Stomach (tissue), 9 donors: ENCODE results near the gene CCDC192. TPM values are rescaled to one million over a fixed set of nuclear protein-coding genes. Genes with fewer than 3 reads are reported as not detected.

Source experiments
- DNase-seq, 2 donors: peaks; one replicate each; pipeline versions ENCODE4 v3.0.0 to v3.0.0-alpha.2; 2013 to 2019
- H3K27ac ChIP-seq, 5 donors: fragments of 200-600 bp in 4 of 5; sonication (generic) in 4 of 5; one replicate each; pipeline ENCODE4 v1.5.1; 2013 to 2019; ENCODE audit warnings: mild to moderate bottlenecking in 1 of 5, moderate library complexity in 1 of 5
- H3K27me3 ChIP-seq, 3 donors: fragments of 200-600 bp; sonication (generic); one replicate each; pipeline ENCODE4 v1.5.1; 2017 to 2019; ENCODE audit warnings: mixed run types in 1 of 3
- H3K36me3 ChIP-seq, 4 donors: fragments of 200-600 bp; sonication (generic); 1 replicate in 3 of 4; 2 replicates in 1 of 4; pipeline ENCODE4 v1.5.1; 2016 to 2019
- H3K4me1 ChIP-seq, 4 donors: fragments of 200-600 bp; sonication (generic); one replicate each; pipeline ENCODE4 v1.5.1; 2016 to 2019
- H3K4me3 ChIP-seq, 4 donors: fragments of 200-600 bp; sonication (generic) in 3 of 4; one replicate each; pipeline ENCODE4 v1.5.1; 2016 to 2019; ENCODE audit warnings: mild to moderate bottlenecking in 1 of 4
- H3K9me3 ChIP-seq, 4 donors: fragments of 200-600 bp; sonication (generic); one replicate each; pipeline ENCODE4 v1.5.1; 2016 to 2019
- EP300 ChIP-seq: sonication (generic); formaldehyde crosslinking; IDR thresholded peaks from one replicate; pipeline ENCODE4 v1.6.1; 2017; ENCODE audit warnings: antibody characterized with exemption
- POLR2A ChIP-seq, 4 donors: fragments of 450-650 bp; IDR thresholded peaks; one replicate each; pipeline ENCODE4 v1.6.1; 2016; ENCODE audit warnings: antibody characterized with exemption in 4 of 4, control low read depth in 2 of 4, mild to moderate bottlenecking in 1 of 4, moderate library complexity in 1 of 4
- POLR2AphosphoS5 ChIP-seq, 3 donors: sonication (generic); formaldehyde crosslinking; IDR thresholded peaks; one replicate each; pipeline ENCODE4 v1.6.1; 2016; ENCODE audit warnings: antibody characterized with exemption in 3 of 3
- WGBS, 5 donors: extraction: QIAGEN DNeasy Blood & Tissue Kit in 3 of 5; methylation state at CpG; one replicate each; pipeline versions ENCODE4 v1.1.5 to v1.1.7; 2013 to 2018; 5-methylcytosine and 5-hydroxymethylcytosine counted together
- intact Hi-C: fragments of 100-400 bp; cut with DNase I; formaldehyde crosslinking; loops from one replicate; pipeline ENCODE4 v1.15.1; 2023; ENCODE audit warnings: low total_unique reads
- polyA plus RNA-seq, 3 donors: library from polyadenylated mRNA; stranded (reverse); fragments of 200-250 nt; gene quantifications; one replicate each; pipeline ENCODE4 v1.2.3, GENCODE V29; 2013
- total RNA-seq, 5 donors: library from RNA; depleted of rRNA; stranded (reverse); fragments of >200 nt; gene quantifications; one replicate each; pipeline versions ENCODE4 v1.1.0 to v1.2.3, GENCODE V29; 2014 to 2016
- TF ChIP-seq, protein P1 (sequence below), 7 experiments: fragments of 450-650 bp in 4 of 7; fragments of 200-600 bp in 3 of 7; sonication (generic) in 3 of 7; IDR thresholded peaks; one replicate each; pipeline ENCODE4 v1.5.1; 2016 to 2019; ENCODE audit warnings: antibody characterized with exemption in 7 of 7, control low read depth in 2 of 7, mild to moderate bottlenecking in 1 of 7
- donor health status: healthy with polysubstance abuse.
- donor health status: Bipolar disorder and iron deficiency.
- donor health status: healthy.

Gene CCDC192
- total and polyA plus RNA-seq, 8 donors, result 0.10 to 2.2 TPM; not detected in 6

GRCh38 chr5:127824126-127824525 lies 120.9 kb downstream of the CCDC192 start:
- TF ChIP-seq POLR2A (IDR thresholded peaks at IDR 0.05), result no peak
- no peak for TF ChIP-seq EP300
- TF ChIP-seq, protein P1, sequence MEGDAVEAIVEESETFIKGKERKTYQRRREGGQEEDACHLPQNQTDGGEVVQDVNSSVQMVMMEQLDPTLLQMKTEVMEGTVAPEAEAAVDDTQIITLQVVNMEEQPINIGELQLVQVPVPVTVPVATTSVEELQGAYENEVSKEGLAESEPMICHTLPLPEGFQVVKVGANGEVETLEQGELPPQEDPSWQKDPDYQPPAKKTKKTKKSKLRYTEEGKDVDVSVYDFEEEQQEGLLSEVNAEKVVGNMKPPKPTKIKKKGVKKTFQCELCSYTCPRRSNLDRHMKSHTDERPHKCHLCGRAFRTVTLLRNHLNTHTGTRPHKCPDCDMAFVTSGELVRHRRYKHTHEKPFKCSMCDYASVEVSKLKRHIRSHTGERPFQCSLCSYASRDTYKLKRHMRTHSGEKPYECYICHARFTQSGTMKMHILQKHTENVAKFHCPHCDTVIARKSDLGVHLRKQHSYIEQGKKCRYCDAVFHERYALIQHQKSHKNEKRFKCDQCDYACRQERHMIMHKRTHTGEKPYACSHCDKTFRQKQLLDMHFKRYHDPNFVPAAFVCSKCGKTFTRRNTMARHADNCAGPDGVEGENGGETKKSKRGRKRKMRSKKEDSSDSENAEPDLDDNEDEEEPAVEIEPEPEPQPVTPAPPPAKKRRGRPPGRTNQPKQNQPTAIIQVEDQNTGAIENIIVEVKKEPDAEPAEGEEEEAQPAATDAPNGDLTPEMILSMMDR (IDR thresholded peaks at IDR 0.05), result no peak
- no peak for TF ChIP-seq POLR2AphosphoS5 (IDR thresholded peaks at IDR 0.05)
- Histone ChIP-seq H3K27ac (no peak overlapping the region), H3K9me3 (no peaks in the 10 kb centered on the region), H3K36me3 (no peaks in the 10 kb centered on the region), H3K4me1 (peaks cover 0 to 19% (median 3%) of the 10 kb centered on the region in 4 donors), H3K4me3 (no peak overlapping the region), H3K27me3 (no peaks in the 10 kb centered on the region)
- intact Hi-C loops, result no loop called here
- 66 to 85% (median 83%) methylated on average over 2 of the region's 2 CpGs for WGBS, 5 donors
- no peak for DNase-seq

DNA sequence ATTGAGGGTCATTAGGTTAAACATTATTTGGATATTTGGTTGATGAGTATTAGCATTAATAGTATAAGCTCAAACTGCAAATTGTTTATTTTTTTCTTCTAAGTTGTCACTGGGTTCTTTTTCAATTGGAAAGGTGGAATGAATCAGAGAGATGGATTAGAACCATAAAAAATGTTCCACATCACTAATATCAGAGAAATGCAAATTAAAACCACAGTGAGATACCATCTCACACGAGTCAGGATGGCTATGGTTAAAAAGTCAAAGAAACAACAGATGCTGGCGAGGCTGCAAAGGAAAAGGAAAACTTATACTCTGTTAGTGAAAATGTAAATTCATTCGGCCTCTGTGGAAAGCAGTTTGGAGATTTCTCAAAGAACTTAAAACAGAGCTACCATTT lies 122.8 kb downstream of the CCDC192 start:
- WGBS, 5 donors, result 72 to 82% (median 79%) methylated on average over 3 of the region's 3 CpGs
- intact Hi-C loops, result no loop called here

GRCh38 chr5:127827451-127827850 lies 124.3 kb downstream of the CCDC192 start:
- 59 to 72% (median 66%) methylated on average over 6 of the region's 6 CpGs for WGBS, 5 donors
- TF ChIP-seq POLR2A (IDR thresholded peaks at IDR 0.05), result no peak
- TF ChIP-seq POLR2AphosphoS5 (IDR thresholded peaks at IDR 0.05), result no peak
- TF ChIP-seq, protein P1 (IDR thresholded peaks at IDR 0.05), result no peak
- no peak for TF ChIP-seq EP300
- no peak overlapping the region for H3K4me3 ChIP-seq
- no peaks in the 10 kb centered on the region for H3K27me3 ChIP-seq
- intact Hi-C loops, result no loop called here
- H3K27ac ChIP-seq, result no peak overlapping the region
- H3K36me3 ChIP-seq, result no peaks in the 10 kb centered on the region
- peaks cover 0 to 12% (median 6%) of the 10 kb centered on the region in 4 donors for H3K4me1 ChIP-seq
- no peaks in the 10 kb centered on the region for H3K9me3 ChIP-seq
- no peak for DNase-seq

More for the DNA sequence above, 122.8 kb downstream of the CCDC192 start:
- no peaks in the 10 kb centered on the region for H3K36me3 ChIP-seq
- H3K9me3 ChIP-seq, result no peaks in the 10 kb centered on the region
- peaks cover 0 to 15% (median 6%) of the 10 kb centered on the region in 4 donors for H3K4me1 ChIP-seq
- H3K4me3 ChIP-seq, result no peak overlapping the region
- H3K27me3 ChIP-seq, result no peaks in the 10 kb centered on the region
- H3K27ac ChIP-seq, result no peak overlapping the region
- TF ChIP-seq EP300 (no peak), POLR2AphosphoS5 (IDR thresholded peaks at IDR 0.05) (no peak), POLR2A (IDR thresholded peaks at IDR 0.05) (no peak)
- TF ChIP-seq, protein P1 (IDR thresholded peaks at IDR 0.05), result no peak
- no peak for DNase-seq

GRCh38 chr5:127830157-127830556 lies 127.0 kb downstream of the CCDC192 start:
- Histone ChIP-seq H3K4me3 (no peak overlapping the region), H3K4me1 (peaks cover 0 to 16% (median 0%) of the 10 kb centered on the region in 4 donors), H3K9me3 (no peaks in the 10 kb centered on the region), H3K27me3 (no peaks in the 10 kb centered on the region), H3K27ac (no peak overlapping the region), H3K36me3 (no peaks in the 10 kb centered on the region)
- WGBS, 5 donors, result 60 to 83% (median 63%) methylated on average over 3 of the region's 3 CpGs
- TF ChIP-seq POLR2A (IDR thresholded peaks at IDR 0.05), result no peak
- TF ChIP-seq POLR2AphosphoS5 (IDR thresholded peaks at IDR 0.05), result no peak
- no peak for TF ChIP-seq EP300
- intact Hi-C loops, result no loop called here
- no peak for DNase-seq

DNA sequence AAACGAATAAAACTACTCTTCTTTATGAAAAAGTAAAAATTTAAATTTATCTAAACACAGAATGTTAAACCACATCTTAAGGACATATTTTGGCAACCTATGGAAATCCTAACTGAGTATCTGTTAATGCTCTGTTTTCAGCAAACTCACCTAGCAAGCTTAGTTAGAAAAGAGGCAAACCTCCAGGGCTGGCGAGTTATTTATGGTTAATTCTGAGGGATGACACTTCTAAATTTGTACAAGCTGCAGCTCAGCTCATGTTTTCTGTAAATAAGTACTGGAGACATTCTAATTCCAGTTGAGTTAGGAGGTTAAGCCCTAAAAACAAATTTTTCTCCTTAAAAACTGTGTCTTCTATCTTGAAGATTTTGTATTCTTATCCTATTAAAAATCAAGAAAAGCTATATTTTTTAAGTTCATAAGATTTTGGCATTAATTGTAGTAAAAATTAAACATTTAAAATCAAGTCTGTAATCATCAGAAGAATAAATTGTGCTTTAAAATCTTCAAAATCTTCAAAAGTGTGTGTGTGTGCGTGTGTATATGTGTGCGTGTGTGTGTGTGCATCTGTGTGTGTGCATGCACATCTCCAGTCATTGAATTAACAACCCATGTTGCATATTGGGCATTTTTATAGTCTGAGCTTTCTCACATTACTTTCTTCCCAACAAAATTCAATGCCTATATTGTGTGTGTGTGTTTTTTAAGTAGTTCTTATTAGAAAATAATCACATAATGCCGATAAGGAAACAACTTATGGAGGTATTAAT lies 127.8 kb downstream of the CCDC192 start:
- intact Hi-C loops, result no loop called here
- no peaks in the 10 kb centered on the region for H3K27me3 ChIP-seq
- no peak for DNase-seq
- peaks cover 0 to 16% (median 0%) of the 10 kb centered on the region in 4 donors for H3K4me1 ChIP-seq
- WGBS, 5 donors, result 85 to 92% (median 91%) methylated on average over 5 of the region's 5 CpGs
- H3K27ac ChIP-seq, result no peak overlapping the region
- no peaks in the 10 kb centered on the region for H3K36me3 ChIP-seq
- TF ChIP-seq POLR2A (IDR thresholded peaks at IDR 0.05) (no peak), POLR2AphosphoS5 (IDR thresholded peaks at IDR 0.05) (no peak), EP300 (no peak)
- TF ChIP-seq, protein P1 (IDR thresholded peaks at IDR 0.05), result no peak
- no peaks in the 10 kb centered on the region for H3K9me3 ChIP-seq
- H3K4me3 ChIP-seq, result no peak overlapping the region
